ENCODE results near the gene ATF1. TPM values are rescaled to one million over a fixed set of nuclear protein-coding genes. Genes with fewer than 3 reads are reported as not detected.
A peak's percentile ranks its signal among the peaks of the same experiment; 100 is the strongest.

The ATF1 gene
- total RNA-seq, 1 experiment from 2014 or later, result 47.0 TPM

GRCh38 chr12:50785406-50786001 is 21.6 kb downstream of the ATF1 start:
- Histone ChIP-seq H3K36me3 (ENCODE audit: control insufficient read depth, insufficient read depth, low read length) (no peaks in the 10 kb centered on the region), H3K9me3 (no peaks in the 10 kb centered on the region; the same call in 1 of the 2 replicates), H3K4me1 (peaks cover 32% of the 10 kb centered on the region), H3K4me3 (ENCODE audit: low read depth, low read length) (no peak overlapping the region), H3K27me3 (replicated peaks; ENCODE audit: control insufficient read depth, insufficient read depth, low read length) (no peaks in the 10 kb centered on the region)
- Mint-ChIP-seq H3K27me3 (ENCODE audit: insufficient read depth, unreplicated experiment) (no peaks in the 10 kb centered on the region), H3K27ac (ENCODE audit: unreplicated experiment) (peak overlapping the region; percentile 98), H3K36me3 (ENCODE audit: insufficient read depth, unreplicated experiment) (peaks cover 23% of the 10 kb centered on the region), H3K4me3 (ENCODE audit: unreplicated experiment) (peak overlapping the region; percentile 37), H3K4me1 (ENCODE audit: low read depth, unreplicated experiment) (peaks cover 49% of the 10 kb centered on the region), H3K9me3 (ENCODE audit: unreplicated experiment) (peaks cover 13% of the 10 kb centered on the region)
- BruUV-seq (replicated peaks), result no TSS peak
- ChIA-PET POLR2A (no interaction called here), CTCF (interaction anchor here (2.0 kb wide), 1 partner anchor 21 kb away, joined by 14 read pairs; no protein-coding TSS in a partner anchor)
- intact Hi-C loops (cut with micrococcal nuclease; ENCODE audit: unreplicated experiment), result loop anchor here (1.0 kb wide), 1 partner anchor 20 kb away; no protein-coding TSS in a partner anchor
- DNase-seq, result no peak
- no peak for TF ChIP-seq CTCF (IDR thresholded peaks at IDR 0.05; ENCODE audit: insufficient read depth in 1 of 2, low read depth in 1 of 2, low read length in 1 of 2, severe bottlenecking in 1 of 2, unreplicated experiment in 1 of 2)

- peaks cover 29% of the 10 kb centered on the region for H3K36me3 Mint-ChIP-seq (ENCODE audit: insufficient read depth, unreplicated experiment)
- no peaks in the 10 kb centered on the region for H3K27me3 Mint-ChIP-seq (ENCODE audit: insufficient read depth, unreplicated experiment)
- BruUV-seq (replicated peaks), result TSS peak; percentile 94
- Histone ChIP-seq H3K36me3 (ENCODE audit: control insufficient read depth, insufficient read depth, low read length) (no peaks in the 10 kb centered on the region), H3K27me3 (replicated peaks; ENCODE audit: control insufficient read depth, insufficient read depth, low read length) (no peaks in the 10 kb centered on the region), H3K9me3 (no peaks in the 10 kb centered on the region; the same call in 1 of the 2 replicates), H3K4me1 (peaks cover 32% of the 10 kb centered on the region), H3K4me3 (ENCODE audit: low read depth, low read length) (no peak overlapping the region)
- H3K4me3 Mint-ChIP-seq (ENCODE audit: unreplicated experiment), result peak overlapping the region; percentile 37
- CTCF ChIA-PET, result interaction anchor here (0.5 to 2.0 kb wide), 4 partner anchors 22 to 296 kb away, joined by 3 to 14 read pairs (median 4); no protein-coding TSS in a partner anchor
- H3K9me3 Mint-ChIP-seq (ENCODE audit: unreplicated experiment), result peaks cover 13% of the 10 kb centered on the region
- POLR2A ChIA-PET, result interaction anchor here (0.6 to 1.0 kb wide), 5 partner anchors 18 to 453 kb away, joined by 3 to 9 read pairs (median 3); partner anchors contain the start of genes ATF1 and CSRNP2
- H3K27ac Mint-ChIP-seq (ENCODE audit: unreplicated experiment), result peak overlapping the region; percentile 98
- TF ChIP-seq CTCF (IDR thresholded peaks at IDR 0.05; ENCODE audit: insufficient read depth in 1 of 2, low read depth in 1 of 2, low read length in 1 of 2, severe bottlenecking in 1 of 2, unreplicated experiment in 1 of 2), result no peak
- intact Hi-C loops (cut with micrococcal nuclease; ENCODE audit: unreplicated experiment), result loop anchor here (1.0 kb wide), 1 partner anchor 21 kb away; no protein-coding TSS in a partner anchor
- DNase-seq, result peak; percentile 83 to 85
- H3K4me1 Mint-ChIP-seq (ENCODE audit: low read depth, unreplicated experiment), result peaks cover 59% of the 10 kb centered on the region
Measured at GRCh38 chr12:50786498-50787231, 22.8 kb downstream of the ATF1 start.

GRCh38 chr12:50787618-50788017 is 23.7 kb downstream of the ATF1 start:
- no peak for TF ChIP-seq CTCF (IDR thresholded peaks at IDR 0.05; ENCODE audit: insufficient read depth in 1 of 2, low read depth in 1 of 2, low read length in 1 of 2, severe bottlenecking in 1 of 2, unreplicated experiment in 1 of 2)
- Histone ChIP-seq H3K27me3 (replicated peaks; ENCODE audit: control insufficient read depth, insufficient read depth, low read length) (no peaks in the 10 kb centered on the region), H3K9me3 (no peaks in the 10 kb centered on the region; the same call in 1 of the 2 replicates), H3K4me3 (ENCODE audit: low read depth, low read length) (no peak overlapping the region), H3K4me1 (peaks cover 32% of the 10 kb centered on the region), H3K36me3 (ENCODE audit: control insufficient read depth, insufficient read depth, low read length) (no peaks in the 10 kb centered on the region)
- BruUV-seq (replicated peaks), result no TSS peak
- H3K27ac Mint-ChIP-seq (ENCODE audit: unreplicated experiment), result peak overlapping the region; percentile 98
- ChIA-PET CTCF (no interaction called here), POLR2A (interaction anchor here (1.0 kb wide), 1 partner anchor 24 kb away, joined by 9 read pairs; the partner anchor contains the start of gene ATF1)
- H3K36me3 Mint-ChIP-seq (ENCODE audit: insufficient read depth, unreplicated experiment), result peaks cover 29% of the 10 kb centered on the region
- H3K9me3 Mint-ChIP-seq (ENCODE audit: unreplicated experiment), result peaks cover 13% of the 10 kb centered on the region
- DNase-seq, result no peak
- H3K27me3 Mint-ChIP-seq (ENCODE audit: insufficient read depth, unreplicated experiment), result no peaks in the 10 kb centered on the region
- peaks cover 66% of the 10 kb centered on the region for H3K4me1 Mint-ChIP-seq (ENCODE audit: low read depth, unreplicated experiment)
- intact Hi-C loops (cut with micrococcal nuclease; ENCODE audit: unreplicated experiment), result no loop called here
- H3K4me3 Mint-ChIP-seq (ENCODE audit: unreplicated experiment), result no peak overlapping the region

Measured in Caco-2 (cell line).